Tibial nerve (tissue), 4 donors: ENCODE measurements around the gene LRRC15. TPM values are rescaled to one million over a fixed set of nuclear protein-coding genes. Genes with fewer than 3 reads are reported as not detected.

Source experiments
- DNase-seq, 2 donors: peaks; one replicate each; pipeline ENCODE4 v3.0.0-alpha.2; 2019; ENCODE audit warnings: low spot score in 2 of 2
- H3K27ac ChIP-seq, 4 donors: fragments of 200-600 bp; sonication (generic) in 3 of 4; one replicate each; pipeline ENCODE4 v1.5.1; 2017 to 2019; ENCODE audit warnings: mild to moderate bottlenecking in 1 of 4
- H3K27me3 ChIP-seq, 2 donors: fragments of 200-600 bp; sonication (generic) in 1 of 2; one replicate each; pipeline versions ENCODE4 v1.5.1 to v1.6.0; 2017 to 2019
- H3K36me3 ChIP-seq, 3 donors: fragments of 200-600 bp; sonication (generic); one replicate each; pipeline ENCODE4 v1.5.1; 2018 to 2019
- H3K4me1 ChIP-seq, 4 donors: fragments of 200-600 bp; sonication (generic) in 3 of 4; one replicate each; pipeline ENCODE4 v1.5.1; 2017 to 2019
- H3K4me3 ChIP-seq, 4 donors: fragments of 200-600 bp; sonication (generic) in 3 of 4; one replicate each; pipeline ENCODE4 v1.5.1; 2017 to 2019; ENCODE audit warnings: mild to moderate bottlenecking in 1 of 4, moderate library complexity in 1 of 4
- H3K9me3 ChIP-seq, 4 donors: fragments of 200-600 bp; sonication (generic) in 3 of 4; one replicate each; pipeline ENCODE4 v1.5.1; 2017 to 2019
- CTCF ChIP-seq, 5 experiments: fragments of 200-600 bp in 3 of 5; fragments of 450-650 bp in 2 of 5; sonication (generic) in 3 of 5; IDR thresholded peaks; one replicate each; pipeline ENCODE4 v1.5.1; 2016 to 2019; ENCODE audit warnings: antibody characterized with exemption in 5 of 5, mild to moderate bottlenecking in 3 of 5, moderate library complexity in 2 of 5
- EP300 ChIP-seq, 2 donors: sonication (generic); formaldehyde crosslinking; IDR thresholded peaks; one replicate each; pipeline ENCODE4 v1.6.1; 2017; ENCODE audit warnings: antibody characterized with exemption in 2 of 2, mild to moderate bottlenecking in 1 of 2
- POLR2A ChIP-seq, 2 donors: fragments of 450-650 bp; IDR thresholded peaks; one replicate each; pipeline ENCODE4 v1.6.1; 2017; ENCODE audit warnings: antibody characterized with exemption in 2 of 2, mild to moderate bottlenecking in 2 of 2, moderate library complexity in 2 of 2
- WGBS, 2 donors: methylation state at CpG; one replicate each; pipeline ENCODE4 v1.1.5; 2018; 5-methylcytosine and 5-hydroxymethylcytosine counted together
- total RNA-seq, 4 donors: library from RNA; depleted of rRNA; stranded (reverse); fragments of >200 nt; gene quantifications; one replicate each; pipeline ENCODE4 v1.1.0, GENCODE V29; 2016

LRRC15 gene
- total RNA-seq, 4 donors from 2014 or later: not detected

- H3K9me3 ChIP-seq: no peaks in the 10 kb centered on the region
- H3K27ac ChIP-seq: no peak overlapping the region
- no peak for DNase-seq
- H3K4me3 ChIP-seq: no peak overlapping the region
- no peaks in the 10 kb centered on the region for H3K36me3 ChIP-seq
- no peaks in the 10 kb centered on the region for H3K27me3 ChIP-seq
- WGBS, 2 donors: 82 to 87% methylated on average over 8 to 12 of the region's 12 CpGs
- TF ChIP-seq POLR2A (IDR thresholded peaks at IDR 0.05): no peak
- TF ChIP-seq EP300 (IDR thresholded peaks at IDR 0.05): no peak
- TF ChIP-seq CTCF (IDR thresholded peaks at IDR 0.05): no peak
- peaks cover 0 to 28% (median 4%) of the 10 kb centered on the region in 4 donors for H3K4me1 ChIP-seq
Observed at GRCh38 chr3:194365978-194366490, 3.5 kb downstream of the LRRC15 start.

- Histone ChIP-seq H3K27ac (no peak overlapping the region), H3K4me3 (no peak overlapping the region), H3K9me3 (no peaks in the 10 kb centered on the region), H3K4me1 (peaks cover 0 to 26% (median 4%) of the 10 kb centered on the region in 4 donors), H3K36me3 (no peaks in the 10 kb centered on the region), H3K27me3 (no peaks in the 10 kb centered on the region)
- 95 to 99% methylated on average over 6 of the region's 6 CpGs for WGBS, 2 donors
- no peak for DNase-seq
- TF ChIP-seq CTCF (IDR thresholded peaks at IDR 0.05) (no peak), EP300 (IDR thresholded peaks at IDR 0.05) (no peak), POLR2A (IDR thresholded peaks at IDR 0.05) (no peak)
Observed at GRCh38 chr3:194365526-194365925, 4.0 kb downstream of the LRRC15 start.

- Histone ChIP-seq H3K36me3 (no peaks in the 10 kb centered on the region), H3K27me3 (no peaks in the 10 kb centered on the region), H3K4me3 (no peak overlapping the region), H3K27ac (no peak overlapping the region), H3K9me3 (no peaks in the 10 kb centered on the region), H3K4me1 (peaks cover 0 to 19% (median 4%) of the 10 kb centered on the region in 4 donors)
- TF ChIP-seq POLR2A (IDR thresholded peaks at IDR 0.05) (no peak), EP300 (IDR thresholded peaks at IDR 0.05) (no peak), CTCF (IDR thresholded peaks at IDR 0.05) (no peak)
- 57 to 59% methylated on average over 19 to 20 of the region's 20 CpGs for WGBS, 2 donors
- no peak for DNase-seq
Observed at GRCh38 chr3:194364652-194365434, 4.7 kb downstream of the LRRC15 start.

GRCh38 chr3:194364314-194364651, 5.3 kb downstream of the LRRC15 start:
- TF ChIP-seq EP300 (IDR thresholded peaks at IDR 0.05) (no peak), CTCF (IDR thresholded peaks at IDR 0.05) (no peak)
- H3K4me3 ChIP-seq: no peak overlapping the region
- no peak for DNase-seq
- H3K36me3 ChIP-seq: no peaks in the 10 kb centered on the region
- no peaks in the 10 kb centered on the region for H3K9me3 ChIP-seq
- no peaks in the 10 kb centered on the region for H3K27me3 ChIP-seq
- 79 to 84% methylated on average over 3 of the region's 3 CpGs for WGBS, 2 donors
- no peak overlapping the region for H3K27ac ChIP-seq
- peaks cover 0 to 15% (median 4%) of the 10 kb centered on the region in 4 donors for H3K4me1 ChIP-seq

DNA sequence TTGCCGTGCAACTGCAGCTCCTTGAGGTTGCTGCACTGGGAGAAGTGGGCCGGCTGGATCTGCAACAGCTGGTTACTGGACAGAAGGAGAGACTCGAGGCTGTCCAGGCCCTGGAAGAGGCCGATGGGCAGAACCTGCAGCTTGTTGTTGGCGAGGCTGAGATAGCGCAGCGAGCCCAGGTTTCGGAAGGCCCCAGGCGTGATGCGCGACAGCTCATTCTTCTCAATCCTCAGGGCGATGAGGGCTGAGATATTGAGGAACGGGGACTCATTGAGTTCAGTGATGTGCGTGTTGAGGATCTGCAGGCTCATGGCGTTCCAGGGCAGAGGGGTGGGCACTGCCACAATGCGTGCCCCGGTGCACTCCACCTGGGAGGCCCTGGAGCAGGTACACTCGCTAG, 9.0 kb downstream of the LRRC15 start:
- no peak overlapping the region for H3K27ac ChIP-seq
- WGBS, 2 donors: 91 to 92% methylated on average over 18 of the region's 18 CpGs
- no peak for TF ChIP-seq POLR2A (IDR thresholded peaks at IDR 0.05)
- no peak for TF ChIP-seq EP300 (IDR thresholded peaks at IDR 0.05)
- TF ChIP-seq CTCF (IDR thresholded peaks at IDR 0.05): no peak
- no peak overlapping the region for H3K4me3 ChIP-seq
- no peak for DNase-seq
- H3K4me1 ChIP-seq: peaks cover 0 to 11% (median 4%) of the 10 kb centered on the region in 4 donors
- no peaks in the 10 kb centered on the region for H3K36me3 ChIP-seq
- H3K27me3 ChIP-seq: no peaks in the 10 kb centered on the region
- no peaks in the 10 kb centered on the region for H3K9me3 ChIP-seq
